ENCODE measurements around the gene PTPN18.

PTPN18 gene

GRCh38 chr2:130375291-130376266, 19.7 kb downstream of the PTPN18 start:
- DNase-seq (ENCODE audit: low spot score in 2 of 2): no peak
- Mint-ChIP-seq H3K27me3 (no peaks in the 10 kb centered on the region), H3K27ac (peak overlapping the region; percentile 94), H3K9me3 (no peaks in the 10 kb centered on the region), H3K4me1 (peaks cover 62% of the 10 kb centered on the region), H3K36me3 (peaks cover 25% of the 10 kb centered on the region), H3K4me3 (no peak overlapping the region)
- ATAC-seq (ENCODE audit: low read depth): no peak

- Mint-ChIP-seq H3K27ac (peak overlapping the region; percentile 94), H3K36me3 (peaks cover 27% of the 10 kb centered on the region), H3K4me1 (peaks cover 61% of the 10 kb centered on the region), H3K9me3 (no peaks in the 10 kb centered on the region), H3K4me3 (peak overlapping the region; percentile 78), H3K27me3 (no peaks in the 10 kb centered on the region)
- peak; percentile 66 for ATAC-seq (ENCODE audit: low read depth)
- DNase-seq (ENCODE audit: low spot score in 2 of 2): peak in 1 of 2 donors; percentile 49
Observed at GRCh38 chr2:130376433-130377293, 20.8 kb downstream of the PTPN18 start.

DNA sequence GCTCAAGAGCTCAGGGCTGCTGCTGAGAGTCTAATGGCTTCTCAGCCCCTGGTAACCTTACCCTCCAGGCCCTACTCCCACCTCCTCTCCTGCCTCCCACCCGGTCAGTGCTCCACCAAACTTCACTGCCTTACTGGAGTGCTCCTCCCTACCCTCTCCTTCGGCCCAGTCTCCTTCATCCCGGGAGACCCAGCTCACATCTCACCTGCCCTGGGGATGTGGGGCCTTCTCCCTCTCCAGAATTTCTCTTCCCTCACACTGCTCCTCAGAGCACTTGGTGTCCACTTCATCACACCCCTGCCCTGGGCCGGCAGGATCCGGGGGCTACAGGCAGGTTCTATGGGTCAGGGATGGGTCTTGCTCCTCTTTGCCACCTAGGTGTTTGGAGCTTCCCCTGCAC, 21.6 kb downstream of the PTPN18 start:
- Mint-ChIP-seq H3K27me3 (no peaks in the 10 kb centered on the region), H3K36me3 (peaks cover 32% of the 10 kb centered on the region), H3K4me3 (peak overlapping the region; percentile 78), H3K27ac (peak overlapping the region; percentile 94), H3K9me3 (no peaks in the 10 kb centered on the region), H3K4me1 (peaks cover 66% of the 10 kb centered on the region)
- DNase-seq (ENCODE audit: low spot score in 2 of 2): no peak
- ATAC-seq (ENCODE audit: low read depth): no peak

- Mint-ChIP-seq H3K27ac (peak overlapping the region; percentile 94), H3K9me3 (no peaks in the 10 kb centered on the region), H3K4me1 (peaks cover 64% of the 10 kb centered on the region), H3K27me3 (no peaks in the 10 kb centered on the region), H3K4me3 (no peak overlapping the region), H3K36me3 (peaks cover 35% of the 10 kb centered on the region)
- ATAC-seq (ENCODE audit: low read depth) (no peak), DNase-seq (ENCODE audit: low spot score in 2 of 2) (no peak)
Observed at GRCh38 chr2:130378206-130378897, 22.5 kb downstream of the PTPN18 start.

DNA sequence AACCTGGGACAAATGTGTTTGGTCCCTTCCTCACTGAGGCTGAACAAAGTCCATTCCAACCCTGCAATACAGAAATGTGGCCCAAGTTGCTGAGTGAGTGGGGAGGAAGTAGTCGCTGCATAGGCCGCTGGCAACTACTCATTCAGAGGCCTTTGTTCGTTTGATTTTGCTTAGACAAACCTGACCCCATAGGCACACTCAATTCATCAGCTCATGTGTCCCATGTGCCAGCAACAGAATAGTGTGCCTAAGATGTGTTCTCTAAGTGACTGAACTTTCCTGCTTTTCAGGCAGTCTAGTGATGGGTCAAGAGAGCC, 23.0 kb downstream of the PTPN18 start:
- DNase-seq (ENCODE audit: low spot score in 2 of 2) (no peak), ATAC-seq (ENCODE audit: low read depth) (no peak)
- Mint-ChIP-seq H3K36me3 (peaks cover 32% of the 10 kb centered on the region), H3K4me1 (peaks cover 59% of the 10 kb centered on the region), H3K27ac (no peak overlapping the region), H3K4me3 (no peak overlapping the region), H3K27me3 (no peaks in the 10 kb centered on the region), H3K9me3 (no peaks in the 10 kb centered on the region)

DNA sequence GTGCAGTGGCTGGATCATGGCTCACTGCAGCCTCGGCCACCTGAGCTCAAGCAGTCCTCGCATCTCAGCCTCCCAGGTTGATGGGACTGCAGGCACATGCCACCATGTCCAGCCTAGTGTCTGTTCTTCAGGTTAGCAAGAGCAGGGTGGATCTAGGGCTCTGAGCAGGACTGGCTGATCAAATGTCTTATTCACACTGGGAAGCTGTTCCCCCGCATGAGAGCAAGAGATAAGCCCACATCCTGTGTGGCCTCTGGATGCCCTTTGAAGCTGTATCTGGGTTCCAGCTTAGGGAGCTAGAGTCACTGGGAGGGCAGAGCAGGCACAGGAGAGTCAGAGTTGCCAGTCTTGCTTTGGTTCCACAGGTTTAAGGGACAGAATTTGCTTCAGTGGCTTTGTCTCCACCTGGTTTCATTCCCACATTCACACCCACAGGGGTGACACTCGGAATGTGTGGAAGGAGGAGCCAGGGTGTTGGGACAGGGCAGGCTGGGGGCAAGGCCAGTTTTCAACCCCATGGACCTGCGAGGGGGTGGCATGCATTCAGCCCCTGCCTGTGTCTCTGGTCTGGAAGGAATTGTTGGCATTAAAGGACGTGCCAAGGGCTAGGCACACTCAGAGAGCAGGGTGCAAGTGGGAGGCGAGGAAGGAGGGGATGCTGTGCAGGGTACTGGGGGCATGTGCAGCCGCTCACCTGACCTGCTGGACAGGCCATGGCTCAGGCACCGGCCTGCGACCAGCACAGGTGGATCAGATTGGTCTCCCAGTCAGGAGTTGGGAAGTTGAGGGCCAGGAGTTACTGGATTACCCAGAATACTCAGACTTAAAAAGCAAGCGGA, 24.5 kb downstream of the PTPN18 start:
- peaks cover 51% of the 10 kb centered on the region for H3K4me1 Mint-ChIP-seq
- no peak overlapping the region for H3K4me3 Mint-ChIP-seq
- no peak for ATAC-seq (ENCODE audit: low read depth)
- H3K27ac Mint-ChIP-seq: peak overlapping the region; percentile 93
- peaks cover 29% of the 10 kb centered on the region for H3K36me3 Mint-ChIP-seq
- no peaks in the 10 kb centered on the region for H3K27me3 Mint-ChIP-seq
- no peaks in the 10 kb centered on the region for H3K9me3 Mint-ChIP-seq
- no peak for DNase-seq (ENCODE audit: low spot score in 2 of 2)

DNA sequence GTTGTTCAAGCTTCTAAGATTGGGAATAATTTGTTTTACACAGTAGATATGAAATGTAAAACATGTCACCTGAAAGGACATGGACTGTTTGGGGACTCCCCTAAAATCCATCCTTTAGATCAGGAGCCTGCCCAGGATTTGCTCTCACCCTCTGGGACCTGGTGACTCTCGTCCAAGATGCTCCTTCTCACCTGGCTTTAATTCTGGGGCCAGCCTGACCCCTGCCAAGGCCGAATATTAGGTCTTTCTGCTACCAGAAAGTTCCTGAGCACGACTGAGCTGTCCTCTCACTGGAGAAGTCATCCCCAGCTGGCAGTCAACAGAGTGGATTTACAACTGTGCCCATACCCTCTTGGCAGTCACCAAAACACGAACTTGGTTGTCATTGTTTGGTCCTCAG, 25.3 kb downstream of the PTPN18 start:
- no peaks in the 10 kb centered on the region for H3K27me3 Mint-ChIP-seq
- no peak for ATAC-seq (ENCODE audit: low read depth)
- peaks cover 55% of the 10 kb centered on the region for H3K4me1 Mint-ChIP-seq
- H3K4me3 Mint-ChIP-seq: no peak overlapping the region
- peaks cover 22% of the 10 kb centered on the region for H3K36me3 Mint-ChIP-seq
- no peak for DNase-seq (ENCODE audit: low spot score in 2 of 2)
- peak overlapping the region; percentile 28 for H3K27ac Mint-ChIP-seq
- H3K9me3 Mint-ChIP-seq: no peaks in the 10 kb centered on the region

DNA sequence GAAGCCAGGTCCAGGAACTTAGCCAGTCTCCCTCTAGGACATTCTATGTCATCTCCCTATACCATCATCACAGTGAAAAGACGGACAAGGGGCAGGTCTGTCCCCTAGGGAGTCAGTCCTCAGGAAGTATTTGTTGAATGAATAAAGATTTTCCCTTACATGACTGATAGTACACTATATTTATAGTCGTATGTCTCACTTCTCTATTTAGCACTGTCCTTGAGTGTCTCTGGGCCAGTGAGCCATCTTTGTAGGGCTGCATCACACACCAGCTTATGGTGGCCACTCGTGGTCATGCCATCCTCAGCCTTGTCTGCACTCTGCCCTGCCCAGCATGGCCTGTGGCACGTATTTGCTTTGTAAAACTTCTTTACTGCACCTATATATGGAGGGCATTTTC, 25.8 kb downstream of the PTPN18 start:
- no peak overlapping the region for H3K4me3 Mint-ChIP-seq
- peaks cover 21% of the 10 kb centered on the region for H3K36me3 Mint-ChIP-seq
- DNase-seq (ENCODE audit: low spot score in 2 of 2) (no peak), ATAC-seq (ENCODE audit: low read depth) (no peak)
- no peaks in the 10 kb centered on the region for H3K9me3 Mint-ChIP-seq
- peak overlapping the region; percentile 28 for H3K27ac Mint-ChIP-seq
- H3K4me1 Mint-ChIP-seq: peaks cover 56% of the 10 kb centered on the region
- no peaks in the 10 kb centered on the region for H3K27me3 Mint-ChIP-seq

DNA sequence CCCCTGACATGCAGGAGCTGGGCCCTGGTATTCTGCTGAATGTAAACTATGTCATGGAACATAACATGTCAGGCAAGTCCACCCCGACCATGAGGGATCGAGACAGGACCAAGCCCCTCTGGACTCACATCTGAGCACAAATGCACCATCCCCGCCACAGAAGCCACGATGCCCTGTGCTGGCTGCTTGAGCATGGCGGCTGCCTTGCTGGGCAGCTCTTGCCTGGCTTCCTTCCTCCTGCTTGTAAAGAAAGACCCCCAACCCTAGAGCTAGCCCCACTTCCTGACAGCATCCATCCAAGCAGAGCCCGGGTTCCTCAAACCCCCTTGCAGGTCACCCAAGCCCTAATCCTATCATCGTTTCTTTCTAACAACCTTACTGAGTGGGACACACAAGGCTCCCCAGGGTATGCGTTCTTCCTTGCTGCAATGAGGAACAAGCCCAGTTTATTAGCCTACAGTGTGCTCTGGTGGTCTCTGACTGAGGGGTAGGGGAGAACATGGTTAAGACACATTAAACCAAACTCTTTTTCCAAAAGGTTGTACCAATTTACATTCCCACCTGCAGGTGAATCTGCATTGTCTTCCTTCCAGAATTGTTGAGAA, 26.6 kb downstream of the PTPN18 start:
- Mint-ChIP-seq H3K27me3 (no peaks in the 10 kb centered on the region), H3K9me3 (no peaks in the 10 kb centered on the region), H3K36me3 (peaks cover 21% of the 10 kb centered on the region), H3K4me1 (peaks cover 54% of the 10 kb centered on the region), H3K27ac (peak overlapping the region; percentile 28), H3K4me3 (no peak overlapping the region)
- ATAC-seq (ENCODE audit: low read depth) (no peak), DNase-seq (ENCODE audit: low spot score in 2 of 2) (no peak)

- Mint-ChIP-seq H3K4me3 (peak overlapping the region; percentile 35), H3K9me3 (peaks cover 1% of the 10 kb centered on the region), H3K27ac (peak overlapping the region; percentile 75)
Observed at GRCh38 chr2:130385709-130386108, 29.9 kb downstream of the PTPN18 start.

DNA sequence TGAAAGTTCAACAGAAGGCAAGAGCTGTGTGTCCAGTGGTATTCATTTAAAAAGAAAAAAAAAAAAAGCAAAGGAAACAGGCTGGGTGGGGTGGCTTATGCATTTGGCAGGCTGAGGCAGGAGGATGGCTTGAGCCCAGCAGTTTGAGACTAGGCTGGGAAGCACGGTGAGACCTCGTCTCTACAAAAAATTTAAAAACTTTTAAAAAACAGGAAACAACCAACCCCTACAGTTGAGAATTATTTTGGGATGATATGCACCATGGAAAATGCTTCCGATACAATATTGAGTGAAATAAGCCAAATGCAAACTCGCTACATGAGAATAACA, 31.2 kb downstream of the PTPN18 start:
- H3K4me1 Mint-ChIP-seq: peaks cover 46% of the 10 kb centered on the region
- ATAC-seq (ENCODE audit: low read depth): no peak
- H3K4me3 Mint-ChIP-seq: peak overlapping the region; percentile 50
- H3K36me3 Mint-ChIP-seq: peaks cover 9% of the 10 kb centered on the region
- DNase-seq (ENCODE audit: low spot score in 2 of 2): no peak
- H3K9me3 Mint-ChIP-seq: peaks cover 1% of the 10 kb centered on the region
- H3K27ac Mint-ChIP-seq: peak overlapping the region; percentile 75
- no peaks in the 10 kb centered on the region for H3K27me3 Mint-ChIP-seq

More at GRCh38 chr2:130385709-130386108, 29.9 kb downstream of the PTPN18 start:
- Mint-ChIP-seq H3K27me3 (no peaks in the 10 kb centered on the region), H3K36me3 (peaks cover 11% of the 10 kb centered on the region), H3K4me1 (peaks cover 54% of the 10 kb centered on the region)
- ATAC-seq (ENCODE audit: low read depth) (peak; percentile 66), DNase-seq (ENCODE audit: low spot score in 2 of 2) (no peak)

GRCh38 chr2:130387804-130388203, 31.9 kb downstream of the PTPN18 start:
- Mint-ChIP-seq H3K36me3 (peaks cover 3% of the 10 kb centered on the region), H3K27me3 (no peaks in the 10 kb centered on the region), H3K4me3 (no peak overlapping the region), H3K4me1 (peaks cover 44% of the 10 kb centered on the region), H3K9me3 (peaks cover 1% of the 10 kb centered on the region), H3K27ac (peak overlapping the region; percentile 54)
- no peak for DNase-seq (ENCODE audit: low spot score in 2 of 2)
- no peak for ATAC-seq (ENCODE audit: low read depth)
